Neural progenitor cell (in vitro differentiated cells): ENCODE measurements around the gene FAM89A.

Experiments
- CTCF ChIP-seq: fragments of 200-600 bp; sonication (generic); IDR thresholded peaks from 2 replicates; pipeline ENCODE4 v1.5.1; 2017; ENCODE audit warnings: antibody characterized with exemption, mild to moderate bottlenecking
- EZH2 ChIP-seq: fragments of 200-600 bp; sonication (generic); IDR thresholded peaks from 2 replicates; pipeline ENCODE4 v1.6.1; 2017; ENCODE audit warnings: antibody characterized with exemption, mild to moderate bottlenecking, moderate library complexity

DNA sequence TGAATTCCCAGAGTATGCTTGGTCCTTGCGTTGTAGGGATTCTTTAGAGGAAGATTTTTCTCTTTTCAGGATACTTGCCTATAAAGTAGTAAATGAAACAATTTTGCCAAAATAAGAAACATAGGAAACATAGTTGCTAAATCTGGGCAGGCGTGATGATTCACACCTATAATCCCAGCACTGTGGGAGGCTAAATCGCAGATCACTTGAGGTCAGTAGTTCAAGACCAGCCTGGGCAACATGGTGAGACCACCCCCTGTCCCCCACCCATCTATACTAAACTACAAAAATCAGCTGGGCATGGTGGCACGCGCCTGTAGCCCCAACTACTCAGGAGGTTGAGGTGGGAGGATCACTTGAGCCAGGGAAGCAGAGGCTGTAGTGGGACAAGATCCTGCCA lies 56.2 kb downstream of the FAM89A start:
- TF ChIP-seq EZH2, result no peak
- no peak for TF ChIP-seq CTCF
